ENCODE data around the gene ADRA2B.

ADRA2B gene

DNA sequence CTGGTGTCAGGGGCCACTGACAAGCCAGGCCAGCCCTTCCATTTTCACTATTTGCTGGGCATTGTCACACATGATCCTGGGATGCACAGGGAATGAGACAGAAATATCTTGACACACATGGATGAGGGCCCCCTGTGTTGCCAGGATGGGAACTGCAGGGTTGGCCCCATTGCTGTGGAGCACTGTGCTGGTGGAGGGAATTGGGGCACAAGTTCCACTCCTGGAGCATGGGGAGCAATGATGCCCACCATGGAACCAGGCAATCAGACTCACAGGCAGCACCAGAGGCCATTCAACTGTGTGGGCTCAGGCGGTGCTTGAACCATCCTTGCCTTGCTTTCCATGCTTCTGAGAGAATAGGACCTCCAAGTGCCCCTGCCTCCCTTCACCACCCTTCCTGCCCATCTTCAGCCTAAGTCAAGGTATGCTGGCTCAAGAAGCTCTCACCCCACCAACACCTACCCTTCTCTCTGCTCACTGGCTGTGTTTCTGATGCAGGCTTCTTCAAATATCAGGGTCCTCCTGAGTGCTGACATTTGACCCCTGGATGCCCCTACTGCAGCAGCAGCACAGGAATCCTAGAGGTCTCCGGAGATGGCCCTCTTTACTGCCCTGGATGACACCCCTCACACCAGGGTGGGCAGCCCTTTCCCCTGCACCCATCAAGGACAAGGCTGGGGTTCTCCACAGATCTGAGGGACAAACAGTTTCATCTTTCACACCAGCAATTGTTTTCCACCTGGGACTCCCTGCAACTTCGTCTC is 11.0 kb downstream of the ADRA2B start:
- DNase-seq (ENCODE audit: low spot score): no peak

- DNase-seq (ENCODE audit: low spot score): no peak
Measured at GRCh38 chr2:96104487-96104861, 11.9 kb downstream of the ADRA2B start.

- DNase-seq (ENCODE audit: low spot score): peak; percentile 37
Measured at GRCh38 chr2:96103761-96104486, 12.4 kb downstream of the ADRA2B start.

GRCh38 chr2:96103187-96103601 is 13.2 kb downstream of the ADRA2B start:
- DNase-seq (ENCODE audit: low spot score): no peak

DNA sequence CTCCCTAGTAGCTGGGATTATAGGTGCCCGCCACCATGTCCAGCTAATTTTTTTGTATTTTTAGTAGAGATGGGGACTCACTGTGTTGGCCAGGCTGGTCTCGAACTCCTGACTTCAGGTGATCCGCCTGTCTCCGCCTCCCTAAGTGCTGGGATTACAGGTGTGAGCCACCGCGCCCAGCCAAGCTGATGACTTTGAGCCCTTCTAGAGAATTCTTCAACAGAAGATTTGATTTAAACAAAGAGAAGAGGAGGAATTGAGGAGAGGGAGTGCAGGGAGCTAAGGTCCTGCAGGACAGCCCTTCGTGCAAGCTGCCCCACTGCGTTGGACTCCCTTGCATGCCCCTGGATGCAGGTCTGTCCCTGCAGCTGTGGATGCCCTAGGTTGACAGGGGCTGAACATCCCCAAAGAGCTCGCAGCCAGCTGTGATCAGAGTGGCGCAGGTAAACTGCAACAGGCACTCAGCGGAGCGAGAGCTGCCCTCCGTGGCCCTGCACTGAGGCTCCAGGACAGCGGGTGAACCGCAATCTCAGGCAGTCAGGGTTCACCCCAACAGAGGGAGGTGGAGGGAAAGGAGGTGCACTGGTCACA is 13.7 kb downstream of the ADRA2B start:
- no peak for DNase-seq (ENCODE audit: low spot score)

- no peak for DNase-seq (ENCODE audit: low spot score)
Measured at GRCh38 chr2:96100893-96101304, 15.5 kb downstream of the ADRA2B start.

GRCh38 chr2:96099861-96100798 is 16.2 kb downstream of the ADRA2B start:
- no peak for DNase-seq (ENCODE audit: low spot score)

GRCh38 chr2:96098900-96099590 is 17.3 kb downstream of the ADRA2B start:
- no peak for DNase-seq (ENCODE audit: low spot score)

- DNase-seq (ENCODE audit: low spot score): no peak
Measured at GRCh38 chr2:96097951-96098823, 18.2 kb downstream of the ADRA2B start.

- DNase-seq (ENCODE audit: low spot score): no peak
Measured at GRCh38 chr2:96097441-96097840, 18.9 kb downstream of the ADRA2B start.

- DNase-seq (ENCODE audit: low spot score): no peak
Measured at GRCh38 chr2:96095116-96095636, 21.2 kb downstream of the ADRA2B start.

DNA sequence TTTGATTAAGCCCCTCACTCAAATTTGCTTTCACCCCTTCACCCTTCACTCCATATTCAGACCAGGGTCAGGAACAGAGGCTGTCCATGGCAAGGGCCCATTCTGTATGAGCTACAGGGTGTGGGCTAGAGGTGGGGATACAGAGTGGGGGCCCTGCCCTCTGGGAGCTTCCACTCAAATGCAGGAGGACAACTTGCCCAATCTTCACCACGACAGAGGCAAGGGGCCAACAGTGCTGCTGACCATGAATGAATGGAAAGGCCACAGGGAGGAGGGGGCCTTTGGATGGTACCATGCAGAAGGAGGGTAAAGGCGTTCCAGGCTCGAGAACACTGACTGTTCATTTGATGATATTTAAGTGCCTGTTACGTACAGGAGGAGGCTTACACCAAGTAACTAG is 22.8 kb downstream of the ADRA2B start:
- DNase-seq (ENCODE audit: low spot score): no peak

- no peak for DNase-seq (ENCODE audit: low spot score)
Measured at GRCh38 chr2:96092951-96093350, 23.4 kb downstream of the ADRA2B start.

DNA sequence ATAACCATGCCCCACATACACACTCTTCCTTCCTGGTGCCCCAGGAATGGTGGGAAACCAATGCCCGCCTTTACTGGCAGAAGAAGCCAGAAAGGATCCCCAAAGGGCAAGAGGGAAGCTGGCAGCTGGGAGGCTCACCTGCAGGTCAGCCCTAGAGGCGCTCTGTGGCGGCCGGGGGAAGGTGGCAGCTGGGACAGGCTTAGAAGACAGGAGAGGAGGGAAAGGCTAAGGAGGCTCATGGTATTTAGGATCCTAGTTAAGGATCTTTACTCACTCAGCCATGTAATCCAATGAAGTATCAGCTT is 23.8 kb downstream of the ADRA2B start:
- no peak for DNase-seq (ENCODE audit: low spot score)

DNA sequence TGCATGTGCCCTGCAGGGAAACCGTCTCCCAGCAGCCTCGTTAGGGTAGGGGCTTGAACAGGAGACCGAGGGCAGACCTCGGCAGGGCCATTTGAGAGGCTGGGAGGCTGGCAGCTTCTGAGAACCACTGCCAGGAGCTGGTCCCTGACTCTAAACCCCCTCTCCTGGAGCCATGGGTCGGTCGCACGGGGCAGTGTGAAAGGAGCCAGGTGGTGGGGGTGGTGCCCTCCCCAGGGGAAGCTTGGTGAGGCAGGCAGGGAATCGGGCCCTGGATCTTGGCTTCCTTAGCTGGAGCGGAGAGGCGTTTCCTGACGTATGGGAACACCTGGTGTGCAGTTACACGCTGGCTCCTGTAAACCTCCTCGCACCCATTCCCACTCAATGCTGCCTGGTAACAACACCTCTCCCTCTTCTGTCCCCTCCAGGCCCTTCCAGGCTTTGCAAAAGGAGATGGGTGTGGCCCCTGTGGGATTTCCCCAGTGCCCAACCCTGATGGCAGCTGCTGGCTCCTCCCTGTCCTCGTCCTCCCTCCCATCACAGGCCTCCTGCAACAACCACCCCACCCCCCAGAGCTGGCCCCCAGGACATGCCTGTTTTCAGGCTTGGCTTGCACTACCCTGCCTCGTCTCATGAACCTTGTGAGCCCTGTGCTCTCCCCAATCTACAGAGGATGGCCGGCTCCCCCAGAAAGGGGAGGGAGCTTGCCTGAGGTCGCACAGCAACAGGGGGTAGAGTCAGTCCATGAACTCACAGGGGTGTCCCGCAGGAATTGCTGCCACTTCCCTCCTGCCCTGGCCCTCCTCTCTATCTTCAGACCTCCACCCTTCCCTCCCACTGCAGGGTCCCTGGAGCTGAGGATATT is 24.4 kb downstream of the ADRA2B start:
- DNase-seq (ENCODE audit: low spot score): no peak

- DNase-seq (ENCODE audit: low spot score): no peak
Measured at GRCh38 chr2:96091141-96091710, 25.1 kb downstream of the ADRA2B start.

DNA sequence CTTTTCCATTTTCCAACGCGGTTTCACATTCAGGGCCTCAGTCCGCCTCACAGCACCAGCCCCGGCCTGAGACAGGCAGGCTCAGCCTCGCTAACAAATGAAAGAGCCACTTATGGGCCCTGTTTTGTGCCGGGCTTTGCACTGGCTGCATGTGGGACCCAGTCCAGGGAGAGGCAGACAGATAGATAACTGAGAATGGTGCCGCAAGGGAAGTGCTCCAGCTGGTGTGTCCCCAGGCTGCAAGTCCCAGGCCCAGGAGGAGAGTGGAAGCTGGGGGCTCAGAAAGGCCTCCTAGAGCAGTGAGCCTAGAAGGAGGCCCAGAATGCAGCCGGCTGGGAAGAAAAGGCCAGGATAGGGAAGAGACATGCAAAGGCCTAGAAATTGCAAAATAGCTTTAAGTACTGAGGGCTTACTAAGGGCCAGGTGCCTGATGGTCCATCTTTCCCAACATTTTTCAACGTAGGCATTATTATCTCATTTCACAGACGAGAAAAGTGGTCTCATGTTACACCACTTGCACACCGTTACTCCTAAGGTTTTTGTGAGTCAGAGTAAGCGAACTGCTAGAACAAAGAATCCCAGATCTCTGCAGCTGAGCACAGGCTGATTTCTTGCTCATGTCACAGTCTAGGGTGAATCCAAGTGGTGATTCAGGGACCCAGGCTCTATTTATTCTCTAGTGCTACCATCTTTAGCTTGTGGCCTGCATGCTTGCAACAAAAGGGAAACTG is 26.0 kb downstream of the ADRA2B start:
- no peak for DNase-seq (ENCODE audit: low spot score)

All from kidney tubule cell (primary cell).